AG10803 (cell line): ENCODE measurements around the gene NPHP3.
"Not testable (repeated sequence)": the region's sequence is repeated elsewhere in the genome, so short reads cannot be mapped to it uniquely, and the experiment has no call there.

ENCODE experiments used
- DNase-seq: peaks from one replicate; pipeline ENCODE4 v3.0.0; 2010; ENCODE audit warnings: low read depth
- H3K4me3 ChIP-seq: 2 replicates; pipeline ENCODE4 v1.5.1; 2011; ENCODE audit warnings: mild to moderate bottlenecking, low read length, control low read depth
- TF ChIP-seq, protein P1 (sequence below): conservative IDR thresholded peaks from 2 replicates; pipeline ENCODE4 v1.5.1; 2011; ENCODE audit warnings: mild to moderate bottlenecking, low read length, control low read depth, inconsistent platforms

NPHP3 gene, protein sequence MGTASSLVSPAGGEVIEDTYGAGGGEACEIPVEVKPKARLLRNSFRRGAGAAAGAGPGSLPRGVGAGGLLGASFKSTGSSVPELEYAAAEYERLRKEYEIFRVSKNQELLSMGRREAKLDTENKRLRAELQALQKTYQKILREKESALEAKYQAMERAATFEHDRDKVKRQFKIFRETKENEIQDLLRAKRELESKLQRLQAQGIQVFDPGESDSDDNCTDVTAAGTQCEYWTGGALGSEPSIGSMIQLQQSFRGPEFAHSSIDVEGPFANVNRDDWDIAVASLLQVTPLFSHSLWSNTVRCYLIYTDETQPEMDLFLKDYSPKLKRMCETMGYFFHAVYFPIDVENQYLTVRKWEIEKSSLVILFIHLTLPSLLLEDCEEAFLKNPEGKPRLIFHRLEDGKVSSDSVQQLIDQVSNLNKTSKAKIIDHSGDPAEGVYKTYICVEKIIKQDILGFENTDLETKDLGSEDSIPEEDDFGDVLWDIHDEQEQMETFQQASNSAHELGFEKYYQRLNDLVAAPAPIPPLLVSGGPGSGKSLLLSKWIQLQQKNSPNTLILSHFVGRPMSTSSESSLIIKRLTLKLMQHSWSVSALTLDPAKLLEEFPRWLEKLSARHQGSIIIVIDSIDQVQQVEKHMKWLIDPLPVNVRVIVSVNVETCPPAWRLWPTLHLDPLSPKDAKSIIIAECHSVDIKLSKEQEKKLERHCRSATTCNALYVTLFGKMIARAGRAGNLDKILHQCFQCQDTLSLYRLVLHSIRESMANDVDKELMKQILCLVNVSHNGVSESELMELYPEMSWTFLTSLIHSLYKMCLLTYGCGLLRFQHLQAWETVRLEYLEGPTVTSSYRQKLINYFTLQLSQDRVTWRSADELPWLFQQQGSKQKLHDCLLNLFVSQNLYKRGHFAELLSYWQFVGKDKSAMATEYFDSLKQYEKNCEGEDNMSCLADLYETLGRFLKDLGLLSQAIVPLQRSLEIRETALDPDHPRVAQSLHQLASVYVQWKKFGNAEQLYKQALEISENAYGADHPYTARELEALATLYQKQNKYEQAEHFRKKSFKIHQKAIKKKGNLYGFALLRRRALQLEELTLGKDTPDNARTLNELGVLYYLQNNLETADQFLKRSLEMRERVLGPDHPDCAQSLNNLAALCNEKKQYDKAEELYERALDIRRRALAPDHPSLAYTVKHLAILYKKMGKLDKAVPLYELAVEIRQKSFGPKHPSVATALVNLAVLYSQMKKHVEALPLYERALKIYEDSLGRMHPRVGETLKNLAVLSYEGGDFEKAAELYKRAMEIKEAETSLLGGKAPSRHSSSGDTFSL (N-terminal part only)

GRCh38 chr3:132722165-132723023 is at the start of gene NPHP3:
Gene NPHP3, minus strand, starts transcription at chr3:132722409. Its CDS starts 54 bp downstream, at chr3:132722355.
- peak within 1 kb of the TSS; percentile 80 for H3K4me3 ChIP-seq
- TF ChIP-seq, protein P1, sequence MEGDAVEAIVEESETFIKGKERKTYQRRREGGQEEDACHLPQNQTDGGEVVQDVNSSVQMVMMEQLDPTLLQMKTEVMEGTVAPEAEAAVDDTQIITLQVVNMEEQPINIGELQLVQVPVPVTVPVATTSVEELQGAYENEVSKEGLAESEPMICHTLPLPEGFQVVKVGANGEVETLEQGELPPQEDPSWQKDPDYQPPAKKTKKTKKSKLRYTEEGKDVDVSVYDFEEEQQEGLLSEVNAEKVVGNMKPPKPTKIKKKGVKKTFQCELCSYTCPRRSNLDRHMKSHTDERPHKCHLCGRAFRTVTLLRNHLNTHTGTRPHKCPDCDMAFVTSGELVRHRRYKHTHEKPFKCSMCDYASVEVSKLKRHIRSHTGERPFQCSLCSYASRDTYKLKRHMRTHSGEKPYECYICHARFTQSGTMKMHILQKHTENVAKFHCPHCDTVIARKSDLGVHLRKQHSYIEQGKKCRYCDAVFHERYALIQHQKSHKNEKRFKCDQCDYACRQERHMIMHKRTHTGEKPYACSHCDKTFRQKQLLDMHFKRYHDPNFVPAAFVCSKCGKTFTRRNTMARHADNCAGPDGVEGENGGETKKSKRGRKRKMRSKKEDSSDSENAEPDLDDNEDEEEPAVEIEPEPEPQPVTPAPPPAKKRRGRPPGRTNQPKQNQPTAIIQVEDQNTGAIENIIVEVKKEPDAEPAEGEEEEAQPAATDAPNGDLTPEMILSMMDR: no peak
- peak; percentile 98 for DNase-seq

DNA sequence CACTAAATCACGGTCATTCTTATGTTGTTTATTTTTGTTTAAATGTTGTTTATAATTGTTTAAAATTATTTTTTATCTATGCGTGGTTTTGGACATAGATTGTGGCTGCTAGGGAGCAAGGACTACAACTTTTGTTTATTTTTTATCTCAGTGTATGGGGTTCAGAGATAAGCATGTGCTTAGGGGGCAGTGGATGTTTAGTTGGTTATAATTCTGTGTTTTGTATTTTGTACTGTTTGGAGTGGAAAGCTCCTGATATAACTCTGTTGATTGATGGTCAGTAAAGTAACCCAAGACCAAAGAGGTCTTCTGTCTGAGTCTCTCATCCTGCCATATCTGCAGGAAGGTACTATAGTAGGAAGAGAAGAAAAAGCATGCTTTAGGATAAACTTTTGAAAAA is 36.5 kb upstream of the NPHP3 start:
- DNase-seq: no peak
- TF ChIP-seq, protein P1: no peak
- no peak overlapping the region for H3K4me3 ChIP-seq

- H3K4me3 ChIP-seq: no peak overlapping the region
- TF ChIP-seq, protein P1: no peak
- no peak for DNase-seq
Observed at GRCh38 chr3:132756108-132756650, 34.0 kb upstream of the NPHP3 start.

GRCh38 chr3:132753946-132754345 is 31.7 kb upstream of the NPHP3 start:
- no peak for DNase-seq
- TF ChIP-seq, protein P1: no peak
- no peak overlapping the region for H3K4me3 ChIP-seq

- TF ChIP-seq, protein P1: no peak
- no peak overlapping the region for H3K4me3 ChIP-seq
- peak; percentile 24 for DNase-seq
Observed at GRCh38 chr3:132749786-132750185, 27.6 kb upstream of the NPHP3 start.

- not testable (repeated sequence) for H3K4me3 ChIP-seq
Observed at GRCh38 chr3:132746720-132747119, 24.5 kb upstream of the NPHP3 start.

More at GRCh38 chr3:132746720-132747119, 24.5 kb upstream of the NPHP3 start:
- DNase-seq: not testable (repeated sequence)
